Measurements from ENCODE around the gene ANK2. TPM values are rescaled to one million over a fixed set of nuclear protein-coding genes. Genes with fewer than 3 reads are reported as not detected.
"Not testable (repeated sequence)": the region's sequence is repeated elsewhere in the genome, so short reads cannot be mapped to it uniquely, and the experiment has no call there.

The ANK2 gene
- total RNA-seq, 1 donor from 2014 or later, result 193 TPM

- DNase-seq, result no peak
These were observed 160.3 kb downstream of the ANK2 start for GRCh38 chr4:113209652-113210320.

- DNase-seq, result no peak
These were observed 163.2 kb downstream of the ANK2 start for GRCh38 chr4:113212613-113213012.

GRCh38 chr4:113221990-113222389, 172.5 kb downstream of the ANK2 start:
- DNase-seq, result no peak

GRCh38 chr4:113222471-113222870, 173.0 kb downstream of the ANK2 start:
- DNase-seq, result no peak

- no peak for DNase-seq
These were observed 173.5 kb downstream of the ANK2 start for GRCh38 chr4:113223001-113223400.

GRCh38 chr4:113232194-113232593, 182.7 kb downstream of the ANK2 start:
- no peak for DNase-seq

GRCh38 chr4:113236916-113237315, 187.5 kb downstream of the ANK2 start:
- DNase-seq, result no peak

- no peak for DNase-seq
These were observed 193.9 kb downstream of the ANK2 start for GRCh38 chr4:113243312-113243711.

- DNase-seq, result not testable (repeated sequence)
These were observed 195.3 kb downstream of the ANK2 start for GRCh38 chr4:113244747-113245146.

GRCh38 chr4:113248320-113248719, 198.9 kb downstream of the ANK2 start:
- no peak for DNase-seq

GRCh38 chr4:113255628-113256027, 206.2 kb downstream of the ANK2 start:
- DNase-seq, result no peak

- DNase-seq, result peak; percentile 87
These were observed 207.5 kb downstream of the ANK2 start for GRCh38 chr4:113256946-113257345.

- no peak for DNase-seq
These were observed 211.2 kb downstream of the ANK2 start for GRCh38 chr4:113260688-113261087.

- DNase-seq, result no peak
These were observed 213.8 kb downstream of the ANK2 start for GRCh38 chr4:113263274-113263673.

GRCh38 chr4:113270520-113271319, 221.3 kb downstream of the ANK2 start:
- no peak for DNase-seq

- no peak for DNase-seq
These were observed 223.1 kb downstream of the ANK2 start for GRCh38 chr4:113272523-113272922.

GRCh38 chr4:113273721-113274220, 224.3 kb downstream of the ANK2 start:
- no peak for DNase-seq

GRCh38 chr4:113276464-113277170, 227.2 kb downstream of the ANK2 start:
- peak; percentile 91 for DNase-seq

GRCh38 chr4:113278324-113278934, 229.0 kb downstream of the ANK2 start:
- peak; percentile 69 for DNase-seq

GRCh38 chr4:113285501-113285900, 236.0 kb downstream of the ANK2 start:
- DNase-seq, result no peak

GRCh38 chr4:113288257-113288656, 238.8 kb downstream of the ANK2 start:
- no peak for DNase-seq

GRCh38 chr4:113288696-113289095, 239.2 kb downstream of the ANK2 start:
- DNase-seq, result peak; percentile 78
